Measurements from ENCODE around the gene METTL4.

- TF ChIP-seq, protein P1, sequence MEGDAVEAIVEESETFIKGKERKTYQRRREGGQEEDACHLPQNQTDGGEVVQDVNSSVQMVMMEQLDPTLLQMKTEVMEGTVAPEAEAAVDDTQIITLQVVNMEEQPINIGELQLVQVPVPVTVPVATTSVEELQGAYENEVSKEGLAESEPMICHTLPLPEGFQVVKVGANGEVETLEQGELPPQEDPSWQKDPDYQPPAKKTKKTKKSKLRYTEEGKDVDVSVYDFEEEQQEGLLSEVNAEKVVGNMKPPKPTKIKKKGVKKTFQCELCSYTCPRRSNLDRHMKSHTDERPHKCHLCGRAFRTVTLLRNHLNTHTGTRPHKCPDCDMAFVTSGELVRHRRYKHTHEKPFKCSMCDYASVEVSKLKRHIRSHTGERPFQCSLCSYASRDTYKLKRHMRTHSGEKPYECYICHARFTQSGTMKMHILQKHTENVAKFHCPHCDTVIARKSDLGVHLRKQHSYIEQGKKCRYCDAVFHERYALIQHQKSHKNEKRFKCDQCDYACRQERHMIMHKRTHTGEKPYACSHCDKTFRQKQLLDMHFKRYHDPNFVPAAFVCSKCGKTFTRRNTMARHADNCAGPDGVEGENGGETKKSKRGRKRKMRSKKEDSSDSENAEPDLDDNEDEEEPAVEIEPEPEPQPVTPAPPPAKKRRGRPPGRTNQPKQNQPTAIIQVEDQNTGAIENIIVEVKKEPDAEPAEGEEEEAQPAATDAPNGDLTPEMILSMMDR (IDR thresholded peaks at IDR 0.05; ENCODE audit: extremely low read depth in 1 of 2, insufficient read depth in 1 of 2, low read depth in 1 of 2, low read length in 2 of 2): no peak
- TF ChIP-seq MYC (IDR thresholded peaks at IDR 0.05; ENCODE audit: low read depth, low read length): no peak
- no peak for TF ChIP-seq POLR2A (IDR thresholded peaks at IDR 0.05; ENCODE audit: low read depth, low read length)
- TF ChIP-seq EZH2 (IDR thresholded peaks at IDR 0.05; ENCODE audit: borderline replicate concordance, low read depth, low read length, severe bottlenecking): no peak
- TF ChIP-seq FOS (IDR thresholded peaks at IDR 0.05; ENCODE audit: borderline replicate concordance, insufficient read depth, low read length): no peak
- no peak for TF ChIP-seq POLR2AphosphoS5 (IDR thresholded peaks at IDR 0.05; ENCODE audit: insufficient read depth, low read depth, low read length)
- TF ChIP-seq GATA2 (IDR thresholded peaks at IDR 0.05; ENCODE audit: insufficient read depth, insufficient read length, low read depth, low read length): no peak
- no peak for TF ChIP-seq MAX (IDR thresholded peaks at IDR 0.05; ENCODE audit: insufficient read depth, insufficient read length)
- TF ChIP-seq JUN (IDR thresholded peaks at IDR 0.05; ENCODE audit: borderline replicate concordance, insufficient read depth, insufficient read length, low read depth): no peak
Measured at GRCh38 chr18:2618009-2618408, 46.7 kb upstream of the METTL4 start.

Data from endothelial cell of umbilical vein (primary cell).